ENCODE measurements around the gene SNRPN.

- TF ChIP-seq CTCF (IDR thresholded peaks at IDR 0.05): no peak
- no peak for TF ChIP-seq POLR2A (IDR thresholded peaks at IDR 0.05)
Measured at GRCh38 chr15:24924153-24924552, 30.6 kb upstream of the SNRPN start.
